Breast epithelium (tissue), 3 donors: ENCODE results near the gene C2orf76.

Experiments
- POLR2A ChIP-seq: fragments of 450-650 bp; IDR thresholded peaks from one replicate; pipeline ENCODE4 v1.6.1; 2016; ENCODE audit warnings: antibody characterized with exemption, mild to moderate bottlenecking, moderate library complexity
- POLR2AphosphoS5 ChIP-seq, 3 donors: sonication (generic); formaldehyde crosslinking; IDR thresholded peaks; one replicate each; pipeline ENCODE4 v1.6.1; 2017; ENCODE audit warnings: antibody characterized with exemption in 3 of 3
- TF ChIP-seq, protein P1 (sequence below), 3 donors: fragments of 450-650 bp; IDR thresholded peaks; one replicate each; pipeline ENCODE4 v1.5.1; 2016 to 2017; ENCODE audit warnings: antibody characterized with exemption in 3 of 3, mild to moderate bottlenecking in 3 of 3, moderate library complexity in 3 of 3

DNA sequence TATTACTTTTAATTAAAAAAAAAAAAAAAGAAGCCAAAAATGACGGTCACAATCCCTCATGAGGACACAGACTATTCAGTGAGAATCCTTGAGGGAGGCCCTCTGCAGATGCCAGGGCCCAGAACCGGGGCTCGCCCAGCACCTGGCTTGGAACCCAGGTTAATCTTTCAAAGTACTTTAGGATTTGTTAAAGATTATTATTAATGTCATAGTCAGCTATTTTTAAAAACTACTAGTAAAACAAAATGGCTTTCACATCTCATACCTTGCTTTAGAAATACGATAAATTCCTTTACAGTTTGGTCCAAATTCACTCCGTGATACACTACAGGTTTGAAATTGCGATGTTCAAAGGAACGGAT lies 27.1 kb downstream of the C2orf76 start:
- TF ChIP-seq, protein P1, sequence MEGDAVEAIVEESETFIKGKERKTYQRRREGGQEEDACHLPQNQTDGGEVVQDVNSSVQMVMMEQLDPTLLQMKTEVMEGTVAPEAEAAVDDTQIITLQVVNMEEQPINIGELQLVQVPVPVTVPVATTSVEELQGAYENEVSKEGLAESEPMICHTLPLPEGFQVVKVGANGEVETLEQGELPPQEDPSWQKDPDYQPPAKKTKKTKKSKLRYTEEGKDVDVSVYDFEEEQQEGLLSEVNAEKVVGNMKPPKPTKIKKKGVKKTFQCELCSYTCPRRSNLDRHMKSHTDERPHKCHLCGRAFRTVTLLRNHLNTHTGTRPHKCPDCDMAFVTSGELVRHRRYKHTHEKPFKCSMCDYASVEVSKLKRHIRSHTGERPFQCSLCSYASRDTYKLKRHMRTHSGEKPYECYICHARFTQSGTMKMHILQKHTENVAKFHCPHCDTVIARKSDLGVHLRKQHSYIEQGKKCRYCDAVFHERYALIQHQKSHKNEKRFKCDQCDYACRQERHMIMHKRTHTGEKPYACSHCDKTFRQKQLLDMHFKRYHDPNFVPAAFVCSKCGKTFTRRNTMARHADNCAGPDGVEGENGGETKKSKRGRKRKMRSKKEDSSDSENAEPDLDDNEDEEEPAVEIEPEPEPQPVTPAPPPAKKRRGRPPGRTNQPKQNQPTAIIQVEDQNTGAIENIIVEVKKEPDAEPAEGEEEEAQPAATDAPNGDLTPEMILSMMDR (IDR thresholded peaks at IDR 0.05): no peak
- TF ChIP-seq POLR2A (no peak), POLR2AphosphoS5 (IDR thresholded peaks at IDR 0.05) (no peak)
